ENCODE measurements around the gene INSYN2B. TPM values are rescaled to one million over a fixed set of nuclear protein-coding genes. Genes with fewer than 3 reads are reported as not detected.

Gene INSYN2B
- total RNA-seq, 2 donors from 2014 or later, result 0.75 TPM; not detected in 1

DNA sequence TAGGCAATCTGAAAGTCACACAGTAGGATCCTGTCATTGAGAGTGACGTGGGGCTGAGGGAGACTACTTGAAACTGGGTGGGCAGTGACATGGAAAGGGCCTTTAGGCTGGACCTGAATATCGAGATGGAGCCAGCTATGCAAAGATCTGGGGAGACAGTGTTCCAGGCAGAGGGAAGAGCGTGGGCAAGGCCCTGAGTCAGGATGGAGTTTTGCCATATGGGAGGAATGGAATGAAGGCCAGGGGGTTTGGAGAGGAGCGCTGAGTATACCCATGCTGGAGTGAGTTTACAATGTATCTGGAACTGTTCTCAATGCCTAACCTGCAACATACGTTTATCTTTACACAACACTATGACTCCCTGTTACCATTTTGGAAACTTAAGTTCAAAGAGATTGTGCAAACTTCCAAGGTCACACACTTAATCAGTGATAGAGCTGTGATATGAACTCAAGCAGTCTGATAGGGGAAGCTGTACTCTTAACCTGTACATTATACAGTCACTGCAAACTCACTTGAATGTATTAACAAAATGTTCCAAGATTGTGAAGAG is 33.5 kb downstream of the INSYN2B start:
- no peak overlapping the region for H3K4me3 ChIP-seq
- no peaks in the 10 kb centered on the region for H3K36me3 ChIP-seq
- no peak overlapping the region for H3K27ac ChIP-seq
- no peaks in the 10 kb centered on the region for H3K27me3 ChIP-seq
- TF ChIP-seq, protein P1, sequence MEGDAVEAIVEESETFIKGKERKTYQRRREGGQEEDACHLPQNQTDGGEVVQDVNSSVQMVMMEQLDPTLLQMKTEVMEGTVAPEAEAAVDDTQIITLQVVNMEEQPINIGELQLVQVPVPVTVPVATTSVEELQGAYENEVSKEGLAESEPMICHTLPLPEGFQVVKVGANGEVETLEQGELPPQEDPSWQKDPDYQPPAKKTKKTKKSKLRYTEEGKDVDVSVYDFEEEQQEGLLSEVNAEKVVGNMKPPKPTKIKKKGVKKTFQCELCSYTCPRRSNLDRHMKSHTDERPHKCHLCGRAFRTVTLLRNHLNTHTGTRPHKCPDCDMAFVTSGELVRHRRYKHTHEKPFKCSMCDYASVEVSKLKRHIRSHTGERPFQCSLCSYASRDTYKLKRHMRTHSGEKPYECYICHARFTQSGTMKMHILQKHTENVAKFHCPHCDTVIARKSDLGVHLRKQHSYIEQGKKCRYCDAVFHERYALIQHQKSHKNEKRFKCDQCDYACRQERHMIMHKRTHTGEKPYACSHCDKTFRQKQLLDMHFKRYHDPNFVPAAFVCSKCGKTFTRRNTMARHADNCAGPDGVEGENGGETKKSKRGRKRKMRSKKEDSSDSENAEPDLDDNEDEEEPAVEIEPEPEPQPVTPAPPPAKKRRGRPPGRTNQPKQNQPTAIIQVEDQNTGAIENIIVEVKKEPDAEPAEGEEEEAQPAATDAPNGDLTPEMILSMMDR (IDR thresholded peaks at IDR 0.05), result no peak
- no peaks in the 10 kb centered on the region for H3K9me3 ChIP-seq
- no peak for DNase-seq (ENCODE audit: low spot score)
- peaks cover 0 to 4% of the 10 kb centered on the region in 2 donors for H3K4me1 ChIP-seq

DNA sequence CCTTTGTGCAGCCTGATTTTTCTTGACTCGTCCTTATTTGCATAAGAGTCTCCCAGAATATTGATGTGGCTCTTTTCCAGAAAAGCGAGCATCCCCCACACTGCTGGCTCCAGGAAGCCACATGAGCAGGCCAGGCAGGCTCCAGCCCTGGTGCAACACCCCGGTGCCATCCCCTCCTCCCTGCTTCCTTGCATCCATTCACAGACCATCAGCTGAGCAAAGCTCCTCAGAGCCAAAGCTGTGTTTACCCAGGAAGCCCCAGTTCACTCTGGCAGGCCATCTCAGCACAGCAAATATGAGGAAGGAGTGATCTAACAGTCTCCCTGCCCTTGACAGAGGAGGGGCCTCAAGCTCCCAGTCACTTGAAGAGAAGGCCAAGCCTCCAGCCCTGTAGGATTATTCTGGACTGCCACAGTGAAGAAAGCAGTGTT is 34.4 kb downstream of the INSYN2B start:
- Histone ChIP-seq H3K36me3 (no peaks in the 10 kb centered on the region), H3K27ac (no peak overlapping the region), H3K27me3 (no peaks in the 10 kb centered on the region), H3K9me3 (no peaks in the 10 kb centered on the region), H3K4me3 (no peak overlapping the region), H3K4me1 (peaks cover 0 to 4% of the 10 kb centered on the region in 2 donors)
- DNase-seq (ENCODE audit: low spot score), result peak; percentile 67
- TF ChIP-seq, protein P1 (IDR thresholded peaks at IDR 0.05), result no peak

DNA sequence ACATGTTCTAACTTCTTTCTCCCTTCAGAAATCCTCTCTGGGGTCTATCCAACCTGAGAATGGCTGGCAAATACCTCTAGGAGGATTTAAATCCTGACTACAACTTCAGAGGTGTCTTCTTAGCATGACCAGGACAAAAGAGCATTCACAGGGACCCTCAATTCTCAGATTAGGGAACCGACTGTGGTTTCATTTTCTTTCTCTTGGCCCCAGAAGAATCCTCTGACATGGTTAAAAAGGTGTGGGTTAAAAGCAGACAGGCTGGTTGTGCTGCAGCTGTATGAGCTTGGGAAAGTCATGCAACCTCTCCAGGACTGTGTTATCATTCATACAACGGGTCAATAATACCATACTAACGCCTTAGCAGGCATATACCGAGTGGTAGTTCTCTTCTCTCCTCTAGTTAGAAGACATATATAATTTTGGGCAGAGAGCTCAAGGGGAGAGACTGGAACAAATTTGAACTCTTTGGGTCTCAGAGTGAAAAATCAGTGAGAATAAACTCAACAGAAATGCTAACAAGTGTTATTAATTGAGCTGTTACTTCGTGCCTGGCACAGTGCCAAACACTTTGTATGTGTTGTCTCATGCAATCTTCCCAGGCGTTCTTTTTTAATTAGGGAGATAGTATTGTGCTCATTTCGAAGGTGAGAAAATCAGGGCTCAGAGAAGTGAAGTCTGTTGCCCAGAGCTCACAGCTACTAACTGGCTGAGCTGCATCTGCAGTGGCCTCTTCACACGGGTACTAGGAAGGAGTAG is 35.2 kb downstream of the INSYN2B start:
- TF ChIP-seq, protein P1 (IDR thresholded peaks at IDR 0.05), result no peak
- no peaks in the 10 kb centered on the region for H3K9me3 ChIP-seq
- H3K4me1 ChIP-seq, result peaks cover 0 to 4% of the 10 kb centered on the region in 2 donors
- no peaks in the 10 kb centered on the region for H3K27me3 ChIP-seq
- no peak overlapping the region for H3K27ac ChIP-seq
- H3K36me3 ChIP-seq, result no peaks in the 10 kb centered on the region
- no peak for DNase-seq (ENCODE audit: low spot score)
- H3K4me3 ChIP-seq, result no peak overlapping the region

DNA sequence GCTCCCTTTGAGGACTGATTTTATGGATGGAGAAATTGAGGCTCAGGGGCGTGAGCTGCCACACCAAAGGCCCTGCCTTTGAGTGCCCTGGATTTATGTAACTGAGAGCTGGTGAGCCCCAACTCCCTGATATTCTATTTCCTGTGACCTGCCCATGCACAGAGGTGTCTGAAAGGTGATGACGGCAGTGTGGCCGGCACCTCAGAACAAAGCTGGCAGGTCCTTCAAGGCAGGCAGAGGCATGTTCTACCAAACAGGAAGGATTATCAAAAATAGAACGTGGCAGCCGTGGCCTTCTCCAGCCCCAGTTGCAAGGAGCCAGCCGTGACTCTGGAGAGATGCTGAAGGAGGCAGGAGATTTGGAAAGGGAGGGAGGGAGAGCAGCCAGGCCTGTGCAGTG is 36.2 kb downstream of the INSYN2B start:
- Histone ChIP-seq H3K9me3 (no peaks in the 10 kb centered on the region), H3K36me3 (no peaks in the 10 kb centered on the region), H3K4me1 (peaks cover 0 to 4% of the 10 kb centered on the region in 2 donors), H3K27me3 (no peaks in the 10 kb centered on the region), H3K27ac (no peak overlapping the region), H3K4me3 (no peak overlapping the region)
- no peak for DNase-seq (ENCODE audit: low spot score)
- TF ChIP-seq, protein P1 (IDR thresholded peaks at IDR 0.05), result no peak

DNA sequence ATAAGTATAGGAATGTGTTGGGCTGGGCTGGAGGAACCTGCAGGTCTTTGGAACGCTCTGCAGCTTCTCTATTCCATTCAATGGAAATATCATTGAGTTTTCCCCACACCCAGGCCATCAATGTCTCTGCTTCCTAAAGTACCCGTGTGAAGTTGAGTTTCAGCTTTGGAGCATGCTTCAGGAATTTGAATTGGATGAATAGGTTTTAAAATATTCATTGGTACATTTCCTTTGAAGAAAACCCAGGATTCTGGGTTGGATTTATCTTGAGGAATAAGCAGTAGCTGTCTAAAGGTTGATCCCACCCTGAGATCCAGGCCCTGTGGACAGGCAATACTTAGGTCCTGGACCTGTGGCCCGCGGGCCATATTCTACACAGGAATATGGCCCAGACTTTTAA is 37.3 kb downstream of the INSYN2B start:
- DNase-seq (ENCODE audit: low spot score), result no peak
- no peak overlapping the region for H3K27ac ChIP-seq
- H3K4me3 ChIP-seq, result no peak overlapping the region
- no peaks in the 10 kb centered on the region for H3K27me3 ChIP-seq
- H3K4me1 ChIP-seq, result peaks cover 0 to 4% of the 10 kb centered on the region in 2 donors
- TF ChIP-seq, protein P1 (IDR thresholded peaks at IDR 0.05), result no peak
- no peaks in the 10 kb centered on the region for H3K9me3 ChIP-seq
- no peaks in the 10 kb centered on the region for H3K36me3 ChIP-seq

All from right atrium auricular region (tissue), 2 donors.